T-helper 2 cell (primary cell): ENCODE data around the gene MAGEB1.

ENCODE experiments used
- DNase-seq, 5 experiments: peaks; one replicate each; pipeline versions ENCODE4 v3.0.0 to v3.0.0-alpha.2; 2012 to 2022

Gene MAGEB1

DNA sequence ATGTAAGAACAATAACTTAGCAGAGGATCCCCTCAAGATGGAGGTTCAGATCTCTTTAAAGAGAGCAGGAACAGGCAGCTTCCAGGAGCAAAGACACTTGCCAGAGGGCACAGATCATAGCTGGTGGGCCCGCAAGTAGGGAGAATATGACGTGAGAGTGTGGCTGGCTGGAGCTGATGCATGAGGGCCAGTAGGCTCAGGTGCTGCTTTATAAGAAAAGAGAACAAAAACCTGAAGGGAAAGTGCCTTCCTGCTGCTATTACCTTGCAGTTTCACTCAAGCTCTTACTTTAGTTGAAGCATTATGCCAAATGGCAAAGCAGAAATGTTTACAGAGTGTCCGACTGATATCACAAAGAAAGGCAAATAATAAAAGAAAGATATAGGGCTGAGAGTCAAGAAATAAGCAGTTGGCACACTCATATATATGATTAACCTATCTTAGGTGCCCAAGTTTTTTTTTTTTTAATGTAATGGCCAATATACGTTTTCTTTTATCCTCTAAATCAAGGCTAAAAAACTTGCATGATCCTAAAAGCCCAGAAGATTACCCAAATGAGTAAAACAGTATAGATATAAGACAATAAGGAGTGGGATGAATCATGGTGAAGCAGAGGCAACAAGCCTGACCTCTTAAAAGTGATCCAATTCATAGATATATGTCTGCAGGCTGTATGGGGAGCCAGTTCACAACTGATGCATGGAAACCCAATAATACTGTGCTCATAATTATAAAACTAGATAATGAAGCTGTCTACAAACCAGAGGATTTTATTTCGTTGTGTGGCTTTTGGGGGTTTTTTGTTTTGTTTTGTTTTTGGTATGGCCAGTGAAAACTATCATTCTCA lies 49.7 kb downstream of the MAGEB1 start:
- peak in 1 of 5 experiments; percentile 58 for DNase-seq

- no peak for DNase-seq
Measured at GRCh38 chrX:30301208-30301607, 54.3 kb downstream of the MAGEB1 start.
